ENCODE data around the gene CFHR4. TPM values are rescaled to one million over a fixed set of nuclear protein-coding genes. Genes with fewer than 3 reads are reported as not detected.

CFHR4 gene
- total and polyA plus RNA-seq, 4 donors: 30.3 to 124 (median 67.8) TPM

- DNase-seq (ENCODE audit: low spot score): no peak
- Histone ChIP-seq H3K9me3 (ENCODE audit: control insufficient read depth in 4 of 4, low read length in 3 of 4) (no peaks in the 10 kb centered on the region), H3K9ac (ENCODE audit: low read depth in 1 of 2, low read length in 2 of 2) (no peak overlapping the region), H3K27me3 (ENCODE audit: control insufficient read depth in 4 of 4, insufficient read depth in 4 of 4, low read length in 3 of 4) (no peaks in the 10 kb centered on the region), H3K4me1 (ENCODE audit: control insufficient read depth in 4 of 4, insufficient read depth in 4 of 4, low read length in 3 of 4) (no peaks in the 10 kb centered on the region), H3K36me3 (ENCODE audit: control insufficient read depth in 4 of 4, insufficient read depth in 3 of 4, low read depth in 1 of 4, low read length in 3 of 4) (no peaks in the 10 kb centered on the region), H3K27ac (ENCODE audit: low read depth in 1 of 2, low read length in 2 of 2) (no peak overlapping the region), H3K4me3 (ENCODE audit: low read depth in 1 of 3, low read length in 3 of 3) (no peak overlapping the region)
- TF ChIP-seq FOXA1 (IDR thresholded peaks at IDR 0.05) (no peak), ATF3 (IDR thresholded peaks at IDR 0.05) (no peak), RXRA (IDR thresholded peaks at IDR 0.05) (no peak), ZBTB33 (IDR thresholded peaks at IDR 0.05) (no peak)
- TF ChIP-seq, protein P1, sequence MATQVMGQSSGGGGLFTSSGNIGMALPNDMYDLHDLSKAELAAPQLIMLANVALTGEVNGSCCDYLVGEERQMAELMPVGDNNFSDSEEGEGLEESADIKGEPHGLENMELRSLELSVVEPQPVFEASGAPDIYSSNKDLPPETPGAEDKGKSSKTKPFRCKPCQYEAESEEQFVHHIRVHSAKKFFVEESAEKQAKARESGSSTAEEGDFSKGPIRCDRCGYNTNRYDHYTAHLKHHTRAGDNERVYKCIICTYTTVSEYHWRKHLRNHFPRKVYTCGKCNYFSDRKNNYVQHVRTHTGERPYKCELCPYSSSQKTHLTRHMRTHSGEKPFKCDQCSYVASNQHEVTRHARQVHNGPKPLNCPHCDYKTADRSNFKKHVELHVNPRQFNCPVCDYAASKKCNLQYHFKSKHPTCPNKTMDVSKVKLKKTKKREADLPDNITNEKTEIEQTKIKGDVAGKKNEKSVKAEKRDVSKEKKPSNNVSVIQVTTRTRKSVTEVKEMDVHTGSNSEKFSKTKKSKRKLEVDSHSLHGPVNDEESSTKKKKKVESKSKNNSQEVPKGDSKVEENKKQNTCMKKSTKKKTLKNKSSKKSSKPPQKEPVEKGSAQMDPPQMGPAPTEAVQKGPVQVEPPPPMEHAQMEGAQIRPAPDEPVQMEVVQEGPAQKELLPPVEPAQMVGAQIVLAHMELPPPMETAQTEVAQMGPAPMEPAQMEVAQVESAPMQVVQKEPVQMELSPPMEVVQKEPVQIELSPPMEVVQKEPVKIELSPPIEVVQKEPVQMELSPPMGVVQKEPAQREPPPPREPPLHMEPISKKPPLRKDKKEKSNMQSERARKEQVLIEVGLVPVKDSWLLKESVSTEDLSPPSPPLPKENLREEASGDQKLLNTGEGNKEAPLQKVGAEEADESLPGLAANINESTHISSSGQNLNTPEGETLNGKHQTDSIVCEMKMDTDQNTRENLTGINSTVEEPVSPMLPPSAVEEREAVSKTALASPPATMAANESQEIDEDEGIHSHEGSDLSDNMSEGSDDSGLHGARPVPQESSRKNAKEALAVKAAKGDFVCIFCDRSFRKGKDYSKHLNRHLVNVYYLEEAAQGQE (IDR thresholded peaks at IDR 0.05): no peak
- TF ChIP-seq, protein P2, sequence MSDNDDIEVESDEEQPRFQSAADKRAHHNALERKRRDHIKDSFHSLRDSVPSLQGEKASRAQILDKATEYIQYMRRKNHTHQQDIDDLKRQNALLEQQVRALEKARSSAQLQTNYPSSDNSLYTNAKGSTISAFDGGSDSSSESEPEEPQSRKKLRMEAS (IDR thresholded peaks at IDR 0.05): no peak
- WGBS: 92% methylated on average over 1 of the region's 1 CpG
Measured at GRCh38 chr1:196860323-196860884, 27.4 kb upstream of the CFHR4 start.

DNA sequence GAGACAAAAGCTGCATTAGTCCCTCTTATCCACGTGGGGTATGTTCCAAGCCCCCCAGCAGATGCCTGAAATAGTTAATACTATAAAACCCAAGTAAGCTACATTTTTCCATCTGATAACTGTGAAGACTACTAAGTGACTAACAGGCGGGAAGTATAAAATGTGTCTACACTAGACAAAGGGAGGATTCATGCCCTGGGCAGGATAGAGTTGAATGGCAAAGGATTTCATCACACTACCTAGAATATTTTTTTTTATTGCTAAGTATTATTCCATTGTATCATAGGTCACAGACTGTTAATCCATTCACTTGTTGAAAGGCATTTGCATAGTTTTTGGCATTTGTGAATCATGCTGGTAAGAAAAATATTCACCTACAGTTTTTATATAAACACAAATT is 26.4 kb upstream of the CFHR4 start:
- H3K27ac ChIP-seq (ENCODE audit: low read depth in 1 of 2, low read length in 2 of 2): no peak overlapping the region
- no peaks in the 10 kb centered on the region for H3K27me3 ChIP-seq (ENCODE audit: control insufficient read depth in 4 of 4, insufficient read depth in 4 of 4, low read length in 3 of 4)
- TF ChIP-seq FOXA2 (IDR thresholded peaks at IDR 0.05) (no peak), CTCF (IDR thresholded peaks at IDR 0.05; ENCODE audit: low read depth, low read length, missing input control) (no peak), YY1 (IDR thresholded peaks at IDR 0.05) (no peak), TAF1 (conservative IDR thresholded peaks at IDR 0.05) (no peak), EGR1 (IDR thresholded peaks at IDR 0.05; ENCODE audit: low read depth in 2 of 2) (no peak)
- TF ChIP-seq, protein P2 (IDR thresholded peaks at IDR 0.05): no peak
- H3K36me3 ChIP-seq (ENCODE audit: control insufficient read depth in 4 of 4, insufficient read depth in 3 of 4, low read depth in 1 of 4, low read length in 3 of 4): no peaks in the 10 kb centered on the region
- H3K9ac ChIP-seq (ENCODE audit: low read depth in 1 of 2, low read length in 2 of 2): no peak overlapping the region
- WGBS: 78% methylated on average over 2 of the region's 2 CpGs
- no peaks in the 10 kb centered on the region for H3K4me1 ChIP-seq (ENCODE audit: control insufficient read depth in 4 of 4, insufficient read depth in 4 of 4, low read length in 3 of 4)
- no peak for DNase-seq (ENCODE audit: low spot score)
- no peak overlapping the region for H3K4me3 ChIP-seq (ENCODE audit: low read depth in 1 of 3, low read length in 3 of 3)
- H3K9me3 ChIP-seq (ENCODE audit: control insufficient read depth in 4 of 4, low read length in 3 of 4): peaks cover 0 to 2% (median 0%) of the 10 kb centered on the region in 4 donors

All from liver (tissue), 9 donors.